HCT116 (cell line): ENCODE data around the gene PRKCD.

Experiments used
- ELF1 ChIP-seq: IDR thresholded peaks from 2 replicates; pipeline ENCODE4 v1.6.1; 2012; ENCODE audit warnings: low read depth, borderline replicate concordance
- EZH2 ChIP-seq: fragments of 200-600 bp; sonication (generic); IDR thresholded peaks from 2 replicates; pipeline ENCODE4 v1.6.1; 2017; ENCODE audit warnings: antibody characterized with exemption, mixed run types
- EZH2phosphoT487 ChIP-seq: fragments of 200-600 bp; IDR thresholded peaks from 2 replicates; pipeline ENCODE4 v1.6.1; 2018; ENCODE audit warnings: antibody characterized with exemption, borderline replicate concordance
- JUND ChIP-seq: IDR thresholded peaks from 2 replicates; pipeline ENCODE4 v1.6.1; 2012
- POLR2A ChIP-seq: IDR thresholded peaks from 2 replicates; pipeline ENCODE4 v1.7.0; 2011; ENCODE audit warnings: borderline replicate concordance; ENCODE audit not compliant: insufficient read depth, insufficient read length; ENCODE audit errors: extremely low read depth
- POLR2AphosphoS5 ChIP-seq: IDR thresholded peaks from 2 replicates; pipeline ENCODE4 v1.6.1; 2011; ENCODE audit warnings: mild to moderate bottlenecking, low read depth, low read length, moderate library complexity
- ZFX ChIP-seq: fragments of 450-650 bp; IDR thresholded peaks from 2 replicates; pipeline ENCODE4 v1.6.1; 2017
- TF ChIP-seq, protein P1 (sequence below), 3 experiments: fragments of 200-600 bp in 1 of 3; sonication (generic) in 1 of 3; IDR thresholded peaks in 2 of 3; conservative IDR thresholded peaks in 1 of 3; 2 replicates each; pipeline ENCODE4 v1.5.1; 2012 to 2017; ENCODE audit warnings: low read depth in 2 of 3, low read length in 2 of 3, antibody characterized with exemption in 1 of 3, borderline replicate concordance in 1 of 3, control low read depth in 1 of 3, mild to moderate bottlenecking in 1 of 3, mixed read lengths in 1 of 3, mixed run types in 1 of 3, moderate library complexity in 1 of 3; ENCODE audit not compliant: insufficient read depth in 1 of 3

DNA sequence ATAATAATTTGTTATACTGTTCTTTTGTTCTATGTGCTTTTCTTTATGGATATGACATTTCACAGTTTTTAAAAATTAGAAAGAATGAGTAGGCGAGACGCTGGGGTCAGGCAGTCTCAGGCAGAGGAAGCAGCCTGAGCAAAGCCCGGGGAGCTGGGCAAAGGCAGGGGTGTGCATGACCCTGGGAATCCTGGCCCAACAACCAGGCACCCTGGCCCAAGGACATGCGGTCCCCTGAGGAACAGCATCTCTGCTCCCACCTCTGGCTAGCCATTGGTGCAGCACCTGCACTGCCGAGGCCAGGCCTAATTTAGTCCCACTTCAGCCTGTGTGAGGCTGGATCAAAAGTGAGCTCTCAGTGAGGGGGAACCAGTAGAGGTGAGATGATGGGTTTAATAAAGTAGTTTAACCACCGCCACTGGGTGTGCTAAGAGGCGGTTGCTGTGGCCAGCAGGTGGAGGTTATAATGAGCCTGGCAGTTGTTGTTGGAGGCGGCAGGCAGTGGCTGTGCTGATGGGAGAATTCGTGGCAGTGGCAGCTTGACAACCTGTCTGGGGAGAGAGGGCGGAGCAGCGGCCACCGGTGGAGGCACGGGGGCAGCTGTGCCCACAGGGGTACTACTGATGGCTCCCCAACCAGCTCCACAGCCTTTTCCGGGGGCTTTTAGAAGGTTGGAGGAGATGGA is 41.5 kb downstream of the PRKCD start:
- TF ChIP-seq POLR2AphosphoS5 (no peak), ZFX (no peak), EZH2 (no peak), POLR2A (no peak), JUND (no peak), EZH2phosphoT487 (no peak), ELF1 (no peak)
- TF ChIP-seq, protein P1, sequence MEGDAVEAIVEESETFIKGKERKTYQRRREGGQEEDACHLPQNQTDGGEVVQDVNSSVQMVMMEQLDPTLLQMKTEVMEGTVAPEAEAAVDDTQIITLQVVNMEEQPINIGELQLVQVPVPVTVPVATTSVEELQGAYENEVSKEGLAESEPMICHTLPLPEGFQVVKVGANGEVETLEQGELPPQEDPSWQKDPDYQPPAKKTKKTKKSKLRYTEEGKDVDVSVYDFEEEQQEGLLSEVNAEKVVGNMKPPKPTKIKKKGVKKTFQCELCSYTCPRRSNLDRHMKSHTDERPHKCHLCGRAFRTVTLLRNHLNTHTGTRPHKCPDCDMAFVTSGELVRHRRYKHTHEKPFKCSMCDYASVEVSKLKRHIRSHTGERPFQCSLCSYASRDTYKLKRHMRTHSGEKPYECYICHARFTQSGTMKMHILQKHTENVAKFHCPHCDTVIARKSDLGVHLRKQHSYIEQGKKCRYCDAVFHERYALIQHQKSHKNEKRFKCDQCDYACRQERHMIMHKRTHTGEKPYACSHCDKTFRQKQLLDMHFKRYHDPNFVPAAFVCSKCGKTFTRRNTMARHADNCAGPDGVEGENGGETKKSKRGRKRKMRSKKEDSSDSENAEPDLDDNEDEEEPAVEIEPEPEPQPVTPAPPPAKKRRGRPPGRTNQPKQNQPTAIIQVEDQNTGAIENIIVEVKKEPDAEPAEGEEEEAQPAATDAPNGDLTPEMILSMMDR (IDR thresholded peaks at IDR 0.05 in 2 of 3, conservative IDR thresholded peaks at IDR 0.05 in 1 of 3; ENCODE audit: borderline replicate concordance in 1 of 3, insufficient read depth in 1 of 3, low read depth in 2 of 3, low read length in 2 of 3) = no peak
